Measurements from ENCODE around the gene CDH22.

Gene CDH22

DNA sequence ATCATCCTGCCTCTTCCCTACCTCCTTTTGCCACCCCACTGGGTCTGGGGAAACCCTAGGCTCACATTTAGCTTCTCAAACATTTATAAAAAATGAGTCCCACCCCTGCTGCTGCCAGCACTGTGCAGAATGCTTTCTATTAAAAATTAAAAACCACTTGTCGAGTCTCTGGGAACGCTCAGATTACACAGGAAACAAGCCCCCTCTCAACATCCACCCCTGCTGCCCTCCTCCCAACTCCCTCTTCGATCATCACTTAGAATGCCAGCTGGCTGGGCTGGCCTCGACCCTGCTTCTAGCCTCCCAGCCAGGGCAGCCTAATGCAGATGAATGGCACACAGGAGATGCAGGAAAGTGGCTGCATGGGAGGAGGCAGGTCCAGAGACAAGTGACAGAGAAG is 75.8 kb downstream of the CDH22 start:
- TF ChIP-seq, protein P1, sequence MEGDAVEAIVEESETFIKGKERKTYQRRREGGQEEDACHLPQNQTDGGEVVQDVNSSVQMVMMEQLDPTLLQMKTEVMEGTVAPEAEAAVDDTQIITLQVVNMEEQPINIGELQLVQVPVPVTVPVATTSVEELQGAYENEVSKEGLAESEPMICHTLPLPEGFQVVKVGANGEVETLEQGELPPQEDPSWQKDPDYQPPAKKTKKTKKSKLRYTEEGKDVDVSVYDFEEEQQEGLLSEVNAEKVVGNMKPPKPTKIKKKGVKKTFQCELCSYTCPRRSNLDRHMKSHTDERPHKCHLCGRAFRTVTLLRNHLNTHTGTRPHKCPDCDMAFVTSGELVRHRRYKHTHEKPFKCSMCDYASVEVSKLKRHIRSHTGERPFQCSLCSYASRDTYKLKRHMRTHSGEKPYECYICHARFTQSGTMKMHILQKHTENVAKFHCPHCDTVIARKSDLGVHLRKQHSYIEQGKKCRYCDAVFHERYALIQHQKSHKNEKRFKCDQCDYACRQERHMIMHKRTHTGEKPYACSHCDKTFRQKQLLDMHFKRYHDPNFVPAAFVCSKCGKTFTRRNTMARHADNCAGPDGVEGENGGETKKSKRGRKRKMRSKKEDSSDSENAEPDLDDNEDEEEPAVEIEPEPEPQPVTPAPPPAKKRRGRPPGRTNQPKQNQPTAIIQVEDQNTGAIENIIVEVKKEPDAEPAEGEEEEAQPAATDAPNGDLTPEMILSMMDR (IDR thresholded peaks at IDR 0.05; ENCODE audit: extremely low read depth, insufficient read depth, missing control alignments): no peak
- in situ Hi-C loops (cut with MboI; ENCODE audit: low pct_unique_long_range_greater_than_20kb, low sequenced_read_pairs, unreplicated experiment): no loop called here
- no peak for DNase-seq (ENCODE audit: low spot score)

DNA sequence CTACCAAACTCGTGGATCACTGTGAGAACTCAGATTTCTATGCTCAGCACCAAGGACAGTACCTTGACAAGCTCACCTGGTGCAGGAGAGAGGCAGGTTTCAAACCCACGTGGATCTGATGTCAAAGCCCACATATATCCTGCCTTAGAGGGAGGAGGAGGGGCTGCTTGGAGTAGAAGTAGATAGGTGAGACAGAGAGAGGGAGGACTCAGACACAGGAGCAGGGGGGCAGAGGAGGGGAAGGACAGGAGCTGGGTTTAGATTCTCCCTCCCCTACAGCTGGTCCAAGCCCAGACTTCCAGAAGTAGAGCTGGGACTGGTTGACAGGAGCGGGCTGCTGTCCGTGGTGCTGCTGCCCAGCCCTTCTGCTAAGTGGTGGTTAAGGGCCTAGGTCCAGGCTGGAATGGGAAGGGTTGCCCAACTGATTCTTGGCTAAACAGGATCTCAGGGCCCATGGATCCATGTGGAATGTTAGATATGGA is 77.5 kb downstream of the CDH22 start:
- in situ Hi-C loops (cut with MboI; ENCODE audit: low pct_unique_long_range_greater_than_20kb, low sequenced_read_pairs, unreplicated experiment): no loop called here
- TF ChIP-seq, protein P1 (IDR thresholded peaks at IDR 0.05; ENCODE audit: extremely low read depth, insufficient read depth, missing control alignments): no peak
- DNase-seq (ENCODE audit: low spot score): no peak

DNA sequence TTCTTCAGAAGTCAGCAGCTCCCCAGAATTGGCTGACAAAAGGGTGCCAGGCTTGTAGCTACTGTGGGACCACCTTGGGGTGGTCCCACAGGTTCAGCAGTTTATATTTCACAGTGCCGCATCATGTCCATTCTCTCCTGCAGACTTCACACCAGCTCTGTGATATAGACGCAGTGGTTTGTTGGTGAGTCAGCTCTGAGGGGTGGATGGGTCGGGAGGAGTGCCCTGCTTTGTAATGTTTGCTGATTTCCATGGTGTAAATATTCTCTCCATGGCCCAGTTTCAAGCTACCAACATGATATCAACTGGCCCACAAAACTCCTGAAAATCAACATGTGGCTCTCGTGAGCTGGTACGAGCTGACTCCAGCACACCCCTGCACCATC is 78.2 kb downstream of the CDH22 start:
- TF ChIP-seq, protein P1 (IDR thresholded peaks at IDR 0.05; ENCODE audit: extremely low read depth, insufficient read depth, missing control alignments): no peak
- in situ Hi-C loops (cut with MboI; ENCODE audit: low pct_unique_long_range_greater_than_20kb, low sequenced_read_pairs, unreplicated experiment): no loop called here
- no peak for DNase-seq (ENCODE audit: low spot score)

DNA sequence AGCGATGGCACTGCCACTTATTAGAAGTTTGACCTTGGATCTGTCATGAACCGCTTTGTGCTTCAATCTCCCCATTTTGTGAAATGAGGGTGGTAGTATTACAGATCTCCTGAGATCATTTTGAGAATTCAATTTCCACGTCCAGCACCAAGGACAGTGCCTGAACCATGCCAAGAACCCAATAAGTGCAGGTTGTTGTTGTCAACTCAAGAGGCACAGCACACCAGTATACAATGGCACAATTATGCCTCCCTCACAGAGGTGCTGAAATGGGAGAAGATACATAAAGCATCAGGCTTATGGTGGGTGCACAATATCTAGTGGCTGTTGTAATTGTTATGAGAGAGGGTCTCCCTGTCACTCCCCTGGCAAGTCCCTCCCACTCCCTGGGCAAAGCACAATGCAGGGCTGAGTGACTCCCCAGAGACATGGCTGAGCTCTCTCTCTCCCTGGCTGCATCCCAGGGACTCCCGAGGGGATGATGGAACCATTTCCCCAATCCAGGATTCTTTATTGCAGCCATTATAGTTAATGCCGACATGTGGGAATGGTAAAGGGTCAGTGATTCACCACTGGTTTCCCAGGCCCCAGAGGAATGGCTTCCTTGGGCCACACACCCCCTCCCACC is 78.7 kb downstream of the CDH22 start:
- in situ Hi-C loops (cut with MboI; ENCODE audit: low pct_unique_long_range_greater_than_20kb, low sequenced_read_pairs, unreplicated experiment): no loop called here
- DNase-seq (ENCODE audit: low spot score): no peak
- TF ChIP-seq, protein P1 (IDR thresholded peaks at IDR 0.05; ENCODE audit: extremely low read depth, insufficient read depth, missing control alignments): no peak

DNA sequence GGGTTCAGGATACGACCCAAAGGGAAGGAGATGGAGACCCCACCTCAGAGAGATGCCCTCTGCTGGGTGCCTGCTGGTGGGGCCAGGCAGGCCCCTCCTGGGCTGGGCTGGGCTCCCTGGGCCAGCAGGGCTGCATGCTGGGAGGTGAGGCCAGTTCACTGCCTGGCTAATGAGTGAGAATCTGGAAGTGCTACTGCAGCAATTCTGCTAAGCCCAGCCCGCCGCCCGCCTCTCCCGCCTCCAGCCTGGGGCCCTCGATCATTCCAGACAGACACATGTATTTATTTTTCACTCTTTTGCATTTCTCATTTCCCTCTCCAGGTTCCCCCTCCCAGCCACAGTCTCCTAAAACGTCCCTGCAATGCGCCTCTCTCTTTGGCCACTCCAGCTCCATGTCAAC is 79.6 kb downstream of the CDH22 start:
- in situ Hi-C loops (cut with MboI; ENCODE audit: low pct_unique_long_range_greater_than_20kb, low sequenced_read_pairs, unreplicated experiment): no loop called here
- DNase-seq (ENCODE audit: low spot score): no peak
- TF ChIP-seq, protein P1 (IDR thresholded peaks at IDR 0.05; ENCODE audit: extremely low read depth, insufficient read depth, missing control alignments): no peak

DNA sequence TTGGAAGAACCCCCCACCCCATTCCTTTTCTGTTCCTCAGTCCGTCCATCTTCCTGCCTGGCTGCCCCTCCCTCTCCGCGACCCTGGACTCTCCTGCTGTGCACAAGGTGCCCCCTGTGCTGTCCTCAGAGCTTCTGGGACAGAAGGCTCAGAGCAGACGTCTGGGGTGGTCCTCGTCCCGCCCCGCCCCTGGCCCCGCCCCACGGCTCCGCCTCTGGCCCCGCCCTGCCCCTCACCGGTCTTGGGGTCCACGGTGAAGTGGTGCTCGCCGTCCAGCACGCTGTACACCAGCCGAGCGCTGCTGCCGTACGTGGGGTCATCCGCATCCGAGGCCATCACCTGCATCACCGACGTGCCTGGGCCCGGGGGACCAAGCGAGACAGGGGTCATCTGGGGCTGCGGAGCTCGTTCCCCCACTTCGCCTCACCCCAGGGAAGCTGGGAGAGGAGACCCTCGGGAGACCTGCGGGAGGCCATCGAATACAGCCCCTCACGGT is 81.0 kb downstream of the CDH22 start:
- DNase-seq (ENCODE audit: low spot score): no peak
- TF ChIP-seq, protein P1 (IDR thresholded peaks at IDR 0.05; ENCODE audit: extremely low read depth, insufficient read depth, missing control alignments): no peak
- in situ Hi-C loops (cut with MboI; ENCODE audit: low pct_unique_long_range_greater_than_20kb, low sequenced_read_pairs, unreplicated experiment): no loop called here

Data from GM13977 (cell line).